Measurements from ENCODE around the gene EIF2B1.
"Not testable (repeated sequence)": the region's sequence is repeated elsewhere in the genome, so short reads cannot be mapped to it uniquely, and the experiment has no call there.

Gene EIF2B1

GRCh38 chr12:123621619-123622530 lies 11.6 kb downstream of the EIF2B1 start:
- DNase-seq (ENCODE audit: low read depth, low spot score), result no peak
- no peak overlapping the region for H3K4me3 ChIP-seq (ENCODE audit: low read length)

GRCh38 chr12:123621101-123621500 lies 12.4 kb downstream of the EIF2B1 start:
- DNase-seq (ENCODE audit: low read depth, low spot score), result no peak
- H3K4me3 ChIP-seq (ENCODE audit: low read length), result no peak overlapping the region

- no peak for DNase-seq (ENCODE audit: low read depth, low spot score)
- H3K4me3 ChIP-seq (ENCODE audit: low read length), result no peak overlapping the region
These were observed 15.9 kb downstream of the EIF2B1 start for GRCh38 chr12:123617580-123617979.

GRCh38 chr12:123617144-123617543 lies 16.3 kb downstream of the EIF2B1 start:
- H3K4me3 ChIP-seq (ENCODE audit: low read length), result no peak overlapping the region
- no peak for DNase-seq (ENCODE audit: low read depth, low spot score)

- no peak for DNase-seq (ENCODE audit: low read depth, low spot score)
- no peak overlapping the region for H3K4me3 ChIP-seq (ENCODE audit: low read length)
These were observed 19.0 kb downstream of the EIF2B1 start for GRCh38 chr12:123614531-123614930.

- no peak overlapping the region for H3K4me3 ChIP-seq (ENCODE audit: low read length)
- DNase-seq (ENCODE audit: low read depth, low spot score), result no peak
These were observed 19.4 kb downstream of the EIF2B1 start for GRCh38 chr12:123614110-123614509.

GRCh38 chr12:123608182-123608581 lies 25.3 kb downstream of the EIF2B1 start:
- no peak overlapping the region for H3K4me3 ChIP-seq (ENCODE audit: low read length)
- no peak for DNase-seq (ENCODE audit: low read depth, low spot score)

- no peak for DNase-seq (ENCODE audit: low read depth, low spot score)
- H3K4me3 ChIP-seq (ENCODE audit: low read length), result no peak overlapping the region
These were observed 25.7 kb downstream of the EIF2B1 start for GRCh38 chr12:123607756-123608155.

- DNase-seq (ENCODE audit: low read depth, low spot score), result not testable (repeated sequence)
- peak overlapping the region; percentile 99 for H3K4me3 ChIP-seq (ENCODE audit: low read length)
These were observed 30.0 kb downstream of the EIF2B1 start for GRCh38 chr12:123603495-123603894.

- DNase-seq (ENCODE audit: low read depth, low spot score), result no peak
- H3K4me3 ChIP-seq (ENCODE audit: low read length), result peak overlapping the region; percentile 99
These were observed 30.8 kb downstream of the EIF2B1 start for GRCh38 chr12:123602651-123603195.

- H3K4me3 ChIP-seq (ENCODE audit: low read length), result peak within 1 kb of the TSS; percentile 99
- DNase-seq (ENCODE audit: low read depth, low spot score), result peak; percentile 83
These were observed 31.6 kb downstream of the EIF2B1 start, which contains the start of gene DDX55 for GRCh38 chr12:123601602-123602489. TSS of gene DDX55 (plus strand) at chr12:123602099. CDS start at chr12:123602149, 50 bp downstream.

GRCh38 chr12:123599721-123600120 lies 33.8 kb downstream of the EIF2B1 start:
- no peak for DNase-seq (ENCODE audit: low read depth, low spot score)
- H3K4me3 ChIP-seq (ENCODE audit: low read length), result no peak overlapping the region

GRCh38 chr12:123599310-123599709 lies 34.2 kb downstream of the EIF2B1 start:
- no peak for DNase-seq (ENCODE audit: low read depth, low spot score)
- H3K4me3 ChIP-seq (ENCODE audit: low read length), result no peak overlapping the region

- DNase-seq (ENCODE audit: low read depth, low spot score), result no peak
- H3K4me3 ChIP-seq (ENCODE audit: low read length), result no peak overlapping the region
These were observed 35.0 kb downstream of the EIF2B1 start for GRCh38 chr12:123598522-123598921.

- DNase-seq (ENCODE audit: low read depth, low spot score), result no peak
- H3K4me3 ChIP-seq (ENCODE audit: low read length), result no peak overlapping the region
These were observed 36.4 kb downstream of the EIF2B1 start for GRCh38 chr12:123597100-123597499.

GRCh38 chr12:123595729-123596128 lies 37.8 kb downstream of the EIF2B1 start:
- no peak overlapping the region for H3K4me3 ChIP-seq (ENCODE audit: low read length)
- no peak for DNase-seq (ENCODE audit: low read depth, low spot score)

GRCh38 chr12:123591702-123592481 lies 41.6 kb downstream of the EIF2B1 start:
- no peak overlapping the region for H3K4me3 ChIP-seq (ENCODE audit: low read length)
- no peak for DNase-seq (ENCODE audit: low read depth, low spot score)

GRCh38 chr12:123580772-123581171 lies 52.7 kb downstream of the EIF2B1 start:
- no peak overlapping the region for H3K4me3 ChIP-seq (ENCODE audit: low read length)
- DNase-seq (ENCODE audit: low read depth, low spot score), result no peak

GRCh38 chr12:123578829-123579228 lies 54.7 kb downstream of the EIF2B1 start:
- DNase-seq (ENCODE audit: low read depth, low spot score); H3K4me3 ChIP-seq (ENCODE audit: low read length): not testable (repeated sequence)

All from Jurkat, Clone E6-1 (cell line).